ENCODE measurements around the gene SPAG7.

Gene SPAG7

GRCh38 chr17:4949321-4950074 lies 18.1 kb downstream of the SPAG7 start:
- Histone ChIP-seq H3K4me3 (ENCODE audit: low read depth, low read length) (peak overlapping the region; percentile 97), H3K27ac (ENCODE audit: extremely low read depth, low read depth, low read length) (peak overlapping the region; percentile 99), H3K36me3 (ENCODE audit: control insufficient read depth in 2 of 2, insufficient read depth in 1 of 2, low read length in 2 of 2) (peaks cover 10 to 28% of the 10 kb centered on the region in 2 experiments), H3K9me3 (ENCODE audit: control insufficient read depth, insufficient read depth, low read depth, low read length) (no peaks in the 10 kb centered on the region), H3K4me1 (ENCODE audit: control insufficient read depth, insufficient read depth, low read length) (peaks cover 21% of the 10 kb centered on the region)
- ChIA-PET CTCF (interaction anchor here (0.9 to 1.5 kb wide), 3 partner anchors 9 to 40 kb away, joined by 3 to 4 read pairs (median 3); partner anchors contain the start of genes RNF167 and SLC25A11), POLR2A (interaction anchor here (1.0 to 17.9 kb wide), 6 partner anchors 10 to 240 kb away, joined by 3 to 358 read pairs (median 7); partner anchors contain the start of genes INCA1, KIF1C, RNF167 and SLC25A11)
- TF ChIP-seq ZNF292 (tag by site-specific recombination; IDR thresholded peaks at IDR 0.05; ENCODE audit: borderline replicate concordance, low read depth), result no peak
- no peak for TF ChIP-seq ZSCAN16 (tag by site-specific recombination; IDR thresholded peaks at IDR 0.05)
- TF ChIP-seq, protein P1, sequence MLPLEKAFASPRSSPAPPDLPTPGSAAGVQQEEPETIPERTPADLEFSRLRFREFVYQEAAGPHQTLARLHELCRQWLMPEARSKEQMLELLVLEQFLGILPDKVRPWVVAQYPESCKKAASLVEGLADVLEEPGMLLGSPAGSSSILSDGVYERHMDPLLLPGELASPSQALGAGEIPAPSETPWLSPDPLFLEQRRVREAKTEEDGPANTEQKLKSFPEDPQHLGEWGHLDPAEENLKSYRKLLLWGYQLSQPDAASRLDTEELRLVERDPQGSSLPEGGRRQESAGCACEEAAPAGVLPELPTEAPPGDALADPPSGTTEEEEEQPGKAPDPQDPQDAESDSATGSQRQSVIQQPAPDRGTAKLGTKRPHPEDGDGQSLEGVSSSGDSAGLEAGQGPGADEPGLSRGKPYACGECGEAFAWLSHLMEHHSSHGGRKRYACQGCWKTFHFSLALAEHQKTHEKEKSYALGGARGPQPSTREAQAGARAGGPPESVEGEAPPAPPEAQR (tag by site-specific recombination; IDR thresholded peaks at IDR 0.05), result peak; percentile 39; the same call in 1 of the 2 replicates
- peak; percentile 99 for TF ChIP-seq KLF1 (tag by site-specific recombination; IDR thresholded peaks at IDR 0.05)
- TF ChIP-seq KLF16 (tag by site-specific recombination; IDR thresholded peaks at IDR 0.05), result peak; percentile 63; the same call in 1 of the 2 replicates
- no peak for TF ChIP-seq ZNF660 (tag by site-specific recombination; IDR thresholded peaks at IDR 0.05)
- TF ChIP-seq ZEB2 (tag by site-specific recombination; IDR thresholded peaks at IDR 0.05), result peak; percentile 25; the same call in 1 of the 2 replicates
- TF ChIP-seq ZNF624 (tag by site-specific recombination; IDR thresholded peaks at IDR 0.05), result no peak
- no peak for TF ChIP-seq MZF1 (tag by site-specific recombination; IDR thresholded peaks at IDR 0.05; ENCODE audit: borderline replicate concordance)
- peak; percentile 43; the same call in 1 of the 2 replicates for TF ChIP-seq ZNF391 (tag by site-specific recombination; IDR thresholded peaks at IDR 0.05; ENCODE audit: borderline replicate concordance, low read depth)
- no peak for TF ChIP-seq ZNF549 (tag by site-specific recombination; IDR thresholded peaks at IDR 0.05)
- 0 out of 2 replicates have a peak, but pooled peaks have one; percentile 26 for TF ChIP-seq ZNF596 (tag by site-specific recombination; IDR thresholded peaks at IDR 0.05)
- TF ChIP-seq, protein P2, sequence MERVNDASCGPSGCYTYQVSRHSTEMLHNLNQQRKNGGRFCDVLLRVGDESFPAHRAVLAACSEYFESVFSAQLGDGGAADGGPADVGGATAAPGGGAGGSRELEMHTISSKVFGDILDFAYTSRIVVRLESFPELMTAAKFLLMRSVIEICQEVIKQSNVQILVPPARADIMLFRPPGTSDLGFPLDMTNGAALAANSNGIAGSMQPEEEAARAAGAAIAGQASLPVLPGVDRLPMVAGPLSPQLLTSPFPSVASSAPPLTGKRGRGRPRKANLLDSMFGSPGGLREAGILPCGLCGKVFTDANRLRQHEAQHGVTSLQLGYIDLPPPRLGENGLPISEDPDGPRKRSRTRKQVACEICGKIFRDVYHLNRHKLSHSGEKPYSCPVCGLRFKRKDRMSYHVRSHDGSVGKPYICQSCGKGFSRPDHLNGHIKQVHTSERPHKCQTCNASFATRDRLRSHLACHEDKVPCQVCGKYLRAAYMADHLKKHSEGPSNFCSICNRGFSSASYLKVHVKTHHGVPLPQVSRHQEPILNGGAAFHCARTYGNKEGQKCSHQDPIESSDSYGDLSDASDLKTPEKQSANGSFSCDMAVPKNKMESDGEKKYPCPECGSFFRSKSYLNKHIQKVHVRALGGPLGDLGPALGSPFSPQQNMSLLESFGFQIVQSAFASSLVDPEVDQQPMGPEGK (tag by site-specific recombination; IDR thresholded peaks at IDR 0.05), result peak; percentile 69
- TF ChIP-seq ZNF274 (IDR thresholded peaks at IDR 0.05; ENCODE audit: low read length), result no peak
- TF ChIP-seq ZNF274 (tag by site-specific recombination; IDR thresholded peaks at IDR 0.05; ENCODE audit: borderline replicate concordance), result no peak
- 0 out of 2 replicates have a peak, but pooled peaks have one; percentile 47 for TF ChIP-seq ZNF423 (tag by site-specific recombination; IDR thresholded peaks at IDR 0.05)
- no peak for TF ChIP-seq ZNF341 (tag by site-specific recombination; IDR thresholded peaks at IDR 0.05; ENCODE audit: low read depth)
- no peak for TF ChIP-seq ZNF16 (tag by site-specific recombination; IDR thresholded peaks at IDR 0.05; ENCODE audit: low read depth)
- no peak for TF ChIP-seq ZNF555 (tag by site-specific recombination; conservative IDR thresholded peaks at IDR 0.05)
- TF ChIP-seq ZFHX2 (tag by site-specific recombination; conservative IDR thresholded peaks at IDR 0.05), result peak; percentile 48
- no peak for TF ChIP-seq ZNF155 (tag by site-specific recombination; IDR thresholded peaks at IDR 0.05)
- peak; percentile 88 for TF ChIP-seq ZBTB10 (tag by site-specific recombination; IDR thresholded peaks at IDR 0.05)
- no peak for TF ChIP-seq ZNF701 (tag by site-specific recombination; IDR thresholded peaks at IDR 0.05)
- no peak for TF ChIP-seq ZNF830 (tag by site-specific recombination; IDR thresholded peaks at IDR 0.05; ENCODE audit: low read depth)
- no peak for TF ChIP-seq ZNF2 (tag by site-specific recombination; IDR thresholded peaks at IDR 0.05)
- no peak for TF ChIP-seq ZNF416 (tag by site-specific recombination; IDR thresholded peaks at IDR 0.05)
- no peak for TF ChIP-seq ZNF24 (tag by site-specific recombination; IDR thresholded peaks at IDR 0.05)
- no peak for TF ChIP-seq ZNF23 (tag by site-specific recombination; IDR thresholded peaks at IDR 0.05; ENCODE audit: borderline replicate concordance)
- no peak for TF ChIP-seq SETDB1 (IDR thresholded peaks at IDR 0.05; ENCODE audit: insufficient read length, low read length)
- no peak for TF ChIP-seq ZNF211 (tag by site-specific recombination; IDR thresholded peaks at IDR 0.05; ENCODE audit: low read depth)
- peak; percentile 86 for TF ChIP-seq BCL11B (tag by site-specific recombination; IDR thresholded peaks at IDR 0.05; ENCODE audit: low read depth)
